Vagina (tissue), 2 donors: ENCODE measurements around the gene IL22RA1. TPM values are rescaled to one million over a fixed set of nuclear protein-coding genes. Genes with fewer than 3 reads are reported as not detected.

ENCODE experiments used
- DNase-seq, 2 donors: peaks; one replicate each; pipeline ENCODE4 v3.0.0-alpha.2; 2017; ENCODE audit errors: extremely low spot score in 2 of 2
- H3K27ac ChIP-seq: fragments of 200-600 bp; sonication (generic); one replicate; pipeline ENCODE4 v1.5.1; 2019
- H3K27me3 ChIP-seq: fragments of 200-600 bp; sonication (generic); one replicate; pipeline ENCODE4 v1.5.1; 2019
- H3K36me3 ChIP-seq, 2 donors: fragments of 200-600 bp; sonication (generic); one replicate each; pipeline ENCODE4 v1.5.1; 2017 to 2019
- H3K4me1 ChIP-seq: fragments of 200-600 bp; sonication (generic); one replicate; pipeline ENCODE4 v1.5.1; 2019
- H3K4me3 ChIP-seq, 2 donors: fragments of 200-600 bp; sonication (generic); 1 replicate in 1 of 2; 2 replicates in 1 of 2; pipeline ENCODE4 v1.5.1; 2016 to 2019
- H3K9me3 ChIP-seq: fragments of 200-600 bp; sonication (generic); one replicate; pipeline ENCODE4 v1.5.1; 2019
- CTCF ChIP-seq, 3 experiments: fragments of 450-650 bp in 2 of 3; fragments of 200-600 bp in 1 of 3; sonication (generic) in 1 of 3; IDR thresholded peaks; one replicate each; pipeline ENCODE4 v1.5.1; 2017 to 2019; ENCODE audit warnings: antibody characterized with exemption in 3 of 3, mild to moderate bottlenecking in 2 of 3, moderate library complexity in 2 of 3
- POLR2A ChIP-seq, 2 donors: fragments of 450-650 bp; IDR thresholded peaks; one replicate each; pipeline ENCODE4 v1.6.1; 2017; ENCODE audit warnings: antibody characterized with exemption in 2 of 2, mild to moderate bottlenecking in 2 of 2, moderate library complexity in 2 of 2
- POLR2AphosphoS5 ChIP-seq, 2 donors: sonication (generic); formaldehyde crosslinking; IDR thresholded peaks; one replicate each; pipeline ENCODE4 v1.9.0; 2017; ENCODE audit warnings: antibody characterized with exemption in 2 of 2, mild to moderate bottlenecking in 2 of 2, low read depth in 1 of 2; ENCODE audit not compliant: insufficient read depth in 1 of 2
- intact Hi-C: fragments of 100-400 bp; cut with DNase I; formaldehyde crosslinking; loops from one replicate; pipeline ENCODE4 v1.15.1; 2023
- total RNA-seq: library from RNA; depleted of rRNA; stranded (reverse); fragments of >200 nt; gene quantifications from one replicate; pipeline ENCODE4 v1.2.3, GENCODE V29; 2016

Gene IL22RA1
- total RNA-seq, 1 donor from 2014 or later = 4.2 TPM

- no peak for TF ChIP-seq POLR2A (IDR thresholded peaks at IDR 0.05)
- peak in 2 of 3 experiments; percentile 5 to 34 for TF ChIP-seq CTCF (IDR thresholded peaks at IDR 0.05)
- TF ChIP-seq POLR2AphosphoS5 (IDR thresholded peaks at IDR 0.05; ENCODE audit: insufficient read depth in 1 of 2, low read depth in 1 of 2) = no peak
- Histone ChIP-seq H3K9me3 (no peaks in the 10 kb centered on the region), H3K4me1 (peaks cover 39% of the 10 kb centered on the region), H3K36me3 (no peaks in the 10 kb centered on the region), H3K27ac (peak within 1 kb of the TSS; percentile 41), H3K4me3 (peak within 1 kb of the TSS; percentile 29 to 36), H3K27me3 (no peaks in the 10 kb centered on the region)
- intact Hi-C loops = no loop called here
- DNase-seq = no peak
These were observed 30.8 kb downstream of the IL22RA1 start, which contains the start of gene MYOM3 for GRCh38 chr1:24111996-24112779. TSS of gene MYOM3 (minus strand) at chr1:24112135. CDS start at chr1:24108636, 3,499 bp downstream.

- Histone ChIP-seq H3K27ac (peak overlapping the region; percentile 41), H3K4me3 (peak overlapping the region in 1 of 2 donors; percentile 29), H3K36me3 (no peaks in the 10 kb centered on the region), H3K4me1 (peaks cover 39% of the 10 kb centered on the region), H3K9me3 (no peaks in the 10 kb centered on the region), H3K27me3 (no peaks in the 10 kb centered on the region)
- intact Hi-C loops = no loop called here
- TF ChIP-seq POLR2AphosphoS5 (IDR thresholded peaks at IDR 0.05; ENCODE audit: insufficient read depth in 1 of 2, low read depth in 1 of 2) (peak in 1 of 2 donors; percentile 12), CTCF (IDR thresholded peaks at IDR 0.05) (no peak)
- DNase-seq = no peak
These were observed 31.5 kb downstream of the IL22RA1 start for GRCh38 chr1:24111262-24111995.

- Histone ChIP-seq H3K36me3 (no peaks in the 10 kb centered on the region), H3K9me3 (no peaks in the 10 kb centered on the region), H3K27ac (peak overlapping the region; percentile 41), H3K4me3 (no peak overlapping the region), H3K27me3 (no peaks in the 10 kb centered on the region), H3K4me1 (peaks cover 39% of the 10 kb centered on the region)
- DNase-seq = no peak
- intact Hi-C loops = no loop called here
- TF ChIP-seq POLR2A (IDR thresholded peaks at IDR 0.05) (no peak), POLR2AphosphoS5 (IDR thresholded peaks at IDR 0.05; ENCODE audit: insufficient read depth in 1 of 2, low read depth in 1 of 2) (no peak), CTCF (IDR thresholded peaks at IDR 0.05) (no peak)
These were observed 32.2 kb downstream of the IL22RA1 start for GRCh38 chr1:24110642-24111261.

GRCh38 chr1:24109686-24110475 lies 33.1 kb downstream of the IL22RA1 start:
- H3K27ac ChIP-seq = no peak overlapping the region
- DNase-seq = no peak
- H3K4me1 ChIP-seq = peaks cover 39% of the 10 kb centered on the region
- no peak overlapping the region for H3K4me3 ChIP-seq
- H3K27me3 ChIP-seq = no peaks in the 10 kb centered on the region
- no peaks in the 10 kb centered on the region for H3K9me3 ChIP-seq
- TF ChIP-seq CTCF (IDR thresholded peaks at IDR 0.05) (no peak), POLR2AphosphoS5 (IDR thresholded peaks at IDR 0.05; ENCODE audit: insufficient read depth in 1 of 2, low read depth in 1 of 2) (no peak), POLR2A (IDR thresholded peaks at IDR 0.05) (no peak)
- intact Hi-C loops = no loop called here
- no peaks in the 10 kb centered on the region for H3K36me3 ChIP-seq
